ENCODE data around the gene POLR3GL. TPM values are rescaled to one million over a fixed set of nuclear protein-coding genes. Genes with fewer than 3 reads are reported as not detected.

The POLR3GL gene
- total RNA-seq, 4 donors from 2014 or later: 7.3 to 16.7 (median 11.9) TPM

DNA sequence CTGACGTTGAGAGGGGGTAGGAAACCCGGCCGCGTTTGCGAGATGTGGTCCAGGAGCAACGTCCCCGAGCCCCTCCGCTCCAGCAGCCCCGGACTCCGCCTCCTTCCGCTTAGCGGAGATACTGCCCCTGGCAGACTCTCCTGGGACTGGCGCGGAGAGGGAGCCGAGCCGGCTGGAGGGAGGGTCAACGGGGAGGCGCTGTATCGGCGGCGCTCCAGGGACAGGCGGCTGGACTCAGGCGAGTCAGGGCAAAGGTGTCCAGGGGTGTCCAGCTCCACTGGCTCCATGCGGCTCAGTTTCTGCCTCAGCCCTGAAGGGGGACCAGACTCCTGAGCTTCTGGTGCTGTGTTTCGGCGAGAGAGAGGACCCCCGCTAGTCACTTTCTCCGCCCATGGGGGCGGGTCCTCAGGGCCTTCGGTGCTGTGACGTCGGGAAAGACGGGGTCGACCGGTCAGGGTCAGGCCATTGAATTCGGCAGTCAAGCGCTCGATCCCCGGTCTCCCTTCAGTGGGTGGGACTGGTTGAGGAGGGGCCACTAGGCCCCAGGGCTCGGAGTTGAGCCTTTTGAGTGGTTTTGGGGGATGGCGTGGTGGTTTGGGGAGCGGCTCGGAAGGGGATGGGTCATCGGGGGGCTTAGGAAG lies 3.9 kb upstream of the POLR3GL start:
- H3K27ac ChIP-seq: peak overlapping the region; percentile 79
- H3K27me3 ChIP-seq: no peaks in the 10 kb centered on the region
- H3K4me1 ChIP-seq: peaks cover 80% of the 10 kb centered on the region
- peak; percentile 88 to 91 for DNase-seq (ENCODE audit: low spot score in 2 of 2)
- no peak for TF ChIP-seq POLR2AphosphoS5 (IDR thresholded peaks at IDR 0.05)
- TF ChIP-seq CTCF (IDR thresholded peaks at IDR 0.05): no peak
- TF ChIP-seq EP300 (IDR thresholded peaks at IDR 0.05): no peak
- TF ChIP-seq POLR2A (IDR thresholded peaks at IDR 0.05): peak in 1 of 2 donors; percentile 7
- H3K36me3 ChIP-seq: no peaks in the 10 kb centered on the region
- peak overlapping the region; percentile 74 for H3K4me3 ChIP-seq
- no peaks in the 10 kb centered on the region for H3K9me3 ChIP-seq
- WGBS: 0% methylated on average over 17 of the region's 44 CpGs

- Histone ChIP-seq H3K9me3 (no peaks in the 10 kb centered on the region), H3K27ac (peak overlapping the region; percentile 79), H3K4me1 (peaks cover 77% of the 10 kb centered on the region), H3K4me3 (peak overlapping the region; percentile 74), H3K36me3 (no peaks in the 10 kb centered on the region), H3K27me3 (no peaks in the 10 kb centered on the region)
- no peak for DNase-seq (ENCODE audit: low spot score in 2 of 2)
- TF ChIP-seq EP300 (IDR thresholded peaks at IDR 0.05) (no peak), POLR2A (IDR thresholded peaks at IDR 0.05) (no peak), POLR2AphosphoS5 (IDR thresholded peaks at IDR 0.05) (no peak), CTCF (IDR thresholded peaks at IDR 0.05) (no peak)
- 2% methylated on average over 10 of the region's 22 CpGs for WGBS
Observed at GRCh38 chr1:145961109-145961424, 3.4 kb upstream of the POLR3GL start.

GRCh38 chr1:145961425-145962156 lies 2.9 kb upstream of the POLR3GL start:
- DNase-seq (ENCODE audit: low spot score in 2 of 2): peak in 1 of 2 donors; percentile 74
- peak overlapping the region; percentile 74 for H3K4me3 ChIP-seq
- H3K36me3 ChIP-seq: no peaks in the 10 kb centered on the region
- H3K4me1 ChIP-seq: peaks cover 71% of the 10 kb centered on the region
- H3K27ac ChIP-seq: no peak overlapping the region
- H3K27me3 ChIP-seq: no peaks in the 10 kb centered on the region
- H3K9me3 ChIP-seq: no peaks in the 10 kb centered on the region
- WGBS: under 1% methylated on average over 18 of the region's 57 CpGs
- TF ChIP-seq EP300 (IDR thresholded peaks at IDR 0.05): no peak
- no peak for TF ChIP-seq POLR2A (IDR thresholded peaks at IDR 0.05)
- no peak for TF ChIP-seq POLR2AphosphoS5 (IDR thresholded peaks at IDR 0.05)
- TF ChIP-seq CTCF (IDR thresholded peaks at IDR 0.05): no peak

DNA sequence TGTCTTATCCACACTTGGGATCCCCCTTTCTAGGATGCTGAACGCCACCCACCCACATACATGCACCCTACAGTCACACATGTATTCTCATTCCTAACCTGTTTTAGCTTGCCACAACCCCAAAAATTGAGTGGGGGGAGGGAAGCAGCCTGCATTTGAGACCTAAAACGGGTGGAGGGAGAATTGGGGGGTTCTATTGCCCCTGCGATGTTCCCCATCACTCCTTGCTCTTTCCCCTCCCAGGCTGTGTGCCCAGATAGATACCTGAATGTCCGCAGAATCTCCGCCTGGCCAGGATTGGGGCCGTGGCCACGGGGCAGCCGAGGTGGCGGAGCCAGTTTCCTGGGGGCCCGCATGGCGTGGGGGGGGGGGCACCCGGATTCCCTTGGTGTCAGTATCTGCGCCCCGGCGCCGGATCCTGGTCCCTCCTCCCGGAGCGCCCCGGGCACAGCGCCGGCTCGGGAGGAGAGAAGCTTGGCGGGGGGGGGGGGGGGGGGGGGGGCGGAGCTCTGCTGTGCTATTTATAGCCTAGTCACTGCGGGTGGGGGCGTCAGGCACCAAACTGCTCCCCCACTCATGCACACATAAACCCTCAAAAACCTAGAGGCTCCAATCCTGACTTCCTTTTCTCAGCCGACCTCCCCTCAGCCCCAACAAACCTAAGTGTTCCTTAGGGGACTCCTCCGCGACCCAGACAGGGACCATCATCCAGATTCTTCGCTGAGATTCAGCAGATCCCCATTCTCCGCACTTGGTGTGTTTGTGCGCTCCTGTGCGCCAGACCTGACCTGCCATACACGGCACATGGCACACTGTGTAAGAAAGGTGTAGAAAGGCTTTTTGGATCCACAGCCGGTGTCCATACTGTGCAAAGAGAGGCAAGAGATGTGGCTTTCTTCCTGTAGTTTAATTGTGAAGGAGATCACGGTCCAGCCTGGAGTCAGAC lies 2.1 kb upstream of the POLR3GL start:
- Histone ChIP-seq H3K4me1 (peaks cover 66% of the 10 kb centered on the region), H3K9me3 (no peaks in the 10 kb centered on the region), H3K27me3 (no peaks in the 10 kb centered on the region), H3K27ac (no peak overlapping the region), H3K4me3 (peak overlapping the region; percentile 74), H3K36me3 (no peaks in the 10 kb centered on the region)
- 3% methylated on average over 24 of the region's 36 CpGs for WGBS
- DNase-seq (ENCODE audit: low spot score in 2 of 2): no peak
- TF ChIP-seq EP300 (IDR thresholded peaks at IDR 0.05): no peak
- TF ChIP-seq CTCF (IDR thresholded peaks at IDR 0.05): no peak
